NCI-H2227 (cell line): Measurements from ENCODE around the gene TAS1R2.

Experiments
- DNase-seq: peaks from one replicate; lab custom pipeline; 2025; ENCODE audit not compliant: unreplicated experiment; lab: John Stamatoyannopoulos, UW

Gene TAS1R2

GRCh38 chr1:18823438-18823837 is 36.0 kb downstream of the TAS1R2 start:
- no peak for DNase-seq

DNA sequence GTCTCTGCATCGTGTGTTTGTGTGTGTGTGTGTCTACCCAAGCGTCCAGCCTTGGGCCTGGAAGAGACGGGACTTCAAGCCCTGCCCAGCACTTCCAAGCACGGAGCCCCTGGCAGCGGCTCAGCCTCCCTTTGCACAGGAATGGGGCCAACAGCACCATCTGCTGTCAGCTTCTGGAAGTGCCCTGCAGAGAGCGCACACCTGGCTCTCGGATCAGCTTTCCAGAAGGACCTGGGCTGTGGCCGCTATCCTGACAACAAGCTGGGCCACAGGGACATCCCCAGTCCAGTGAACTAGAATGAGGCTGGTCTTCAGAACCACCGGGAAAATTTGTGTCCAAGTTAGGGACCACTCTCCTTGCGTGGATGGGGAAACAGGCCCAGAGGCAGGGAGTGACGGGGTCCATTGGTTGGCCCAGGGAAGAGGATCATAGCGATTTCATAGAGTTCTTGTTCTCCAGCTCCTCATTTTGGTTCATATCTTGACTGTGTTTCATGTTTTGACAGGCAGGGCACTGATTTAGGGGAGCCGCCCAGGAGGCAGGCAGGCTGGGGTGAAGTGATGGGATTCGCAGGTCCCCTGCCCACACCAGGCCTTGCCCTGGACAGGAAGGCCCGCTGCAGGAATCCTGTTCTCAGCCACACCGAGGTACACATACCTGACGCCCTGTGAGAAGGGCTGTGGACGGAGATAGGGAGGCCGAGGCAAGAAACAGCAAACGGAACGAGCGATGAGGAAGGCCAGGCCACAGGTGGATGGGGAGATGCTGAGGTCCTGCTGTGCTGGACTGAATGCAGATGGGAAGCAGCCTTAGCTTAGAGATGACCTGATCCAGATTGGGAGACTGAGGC is 38.4 kb downstream of the TAS1R2 start:
- peak; percentile 88 for DNase-seq

- no peak for DNase-seq
Observed at GRCh38 chr1:18819986-18820790, 39.3 kb downstream of the TAS1R2 start.

DNA sequence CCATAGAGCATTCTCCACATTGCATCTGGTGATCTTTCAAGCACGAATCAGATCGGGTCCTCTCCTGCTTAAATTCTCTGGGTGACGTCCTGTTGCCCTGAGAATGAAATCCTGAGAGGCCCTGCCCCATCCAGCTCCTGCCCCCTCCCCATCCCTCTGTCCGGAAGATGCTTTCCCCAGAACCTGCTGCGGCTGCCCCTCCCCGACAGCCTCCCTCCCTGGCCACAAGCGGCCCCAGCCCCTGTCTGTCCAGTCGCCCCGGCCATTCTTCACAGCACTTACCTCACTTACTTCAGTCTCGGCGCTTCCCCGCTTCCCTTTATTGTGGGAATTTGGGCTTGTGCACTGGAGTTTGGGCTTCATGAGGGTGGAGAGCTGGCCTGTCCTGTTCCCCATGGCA is 40.3 kb downstream of the TAS1R2 start:
- no peak for DNase-seq

GRCh38 chr1:18817795-18818435 is 41.5 kb downstream of the TAS1R2 start:
- no peak for DNase-seq

DNA sequence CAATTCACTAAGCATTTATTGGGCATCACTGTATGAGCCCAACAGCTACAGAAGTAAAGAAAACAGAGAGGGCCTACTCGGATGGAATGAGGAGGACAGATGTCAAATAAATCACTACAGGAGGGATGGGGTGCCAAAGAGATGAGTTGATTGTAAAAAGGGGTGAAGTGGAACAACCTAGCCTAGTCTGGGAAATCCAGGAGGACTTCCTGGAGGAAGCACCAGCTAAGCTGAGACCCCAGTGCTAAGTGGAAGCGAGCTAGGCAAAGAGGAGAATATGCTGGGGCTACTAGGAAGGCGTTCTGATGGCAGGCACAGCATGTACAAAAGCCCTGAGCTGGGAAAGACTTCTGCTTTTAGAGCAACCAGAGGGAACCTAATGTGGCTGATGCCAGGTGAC is 42.1 kb downstream of the TAS1R2 start:
- no peak for DNase-seq

DNA sequence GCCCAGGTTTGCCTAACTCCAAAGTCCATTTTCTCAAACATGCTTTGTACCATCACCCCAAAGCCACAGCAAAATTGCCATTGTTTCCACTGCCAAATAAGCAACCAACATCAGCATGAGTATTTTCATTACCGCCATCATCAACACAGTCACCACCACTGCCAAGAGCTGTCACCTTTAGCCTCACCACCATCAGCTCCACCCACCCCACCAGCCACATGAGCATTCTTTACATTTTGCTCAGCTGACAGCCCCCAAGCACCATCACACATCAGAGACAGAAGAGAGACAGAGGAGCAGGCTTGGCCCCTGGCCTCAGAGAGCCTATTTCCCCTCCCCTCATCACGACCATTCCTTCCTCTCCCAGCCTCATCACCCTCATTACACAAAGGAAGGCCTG is 42.7 kb downstream of the TAS1R2 start:
- no peak for DNase-seq

- DNase-seq, result no peak
Observed at GRCh38 chr1:18814874-18815531, 44.5 kb downstream of the TAS1R2 start.

GRCh38 chr1:18814425-18814824 is 45.0 kb downstream of the TAS1R2 start:
- DNase-seq, result peak; percentile 28

GRCh38 chr1:18812453-18812939 is 47.0 kb downstream of the TAS1R2 start:
- no peak for DNase-seq

DNA sequence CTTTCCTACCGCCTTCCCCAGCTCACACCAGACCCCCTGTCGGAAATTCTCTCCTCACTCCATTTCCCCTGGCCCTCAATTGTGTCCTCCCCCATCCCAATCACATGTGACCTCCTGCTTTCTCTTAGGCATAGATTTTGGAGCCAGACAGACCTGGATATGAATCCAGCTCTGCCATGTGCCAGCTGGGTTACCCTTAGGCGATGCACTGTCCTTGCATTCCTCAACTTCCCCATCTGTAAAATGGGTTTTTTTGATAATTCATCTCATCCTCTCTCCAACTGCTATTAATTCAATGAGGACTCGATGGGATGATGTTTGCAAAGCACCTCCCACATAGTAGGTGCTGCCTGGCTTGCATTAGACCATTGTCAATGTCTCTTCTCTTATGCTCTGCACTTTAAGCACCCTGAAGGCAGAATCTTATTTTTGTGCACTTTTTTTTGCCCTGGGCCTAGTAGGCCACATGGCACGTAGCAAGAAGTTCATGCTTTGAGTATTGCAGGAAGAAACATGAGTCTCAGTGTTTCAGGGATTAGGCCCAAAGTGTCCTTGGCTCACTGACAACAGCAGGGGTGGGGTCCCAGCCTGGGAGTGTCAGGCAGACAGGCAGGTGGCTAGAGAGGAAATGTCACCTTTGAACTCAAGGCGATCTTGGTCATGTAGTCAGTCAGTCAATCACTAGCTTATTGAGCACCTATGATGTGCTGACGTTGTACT is 47.6 kb downstream of the TAS1R2 start:
- no peak for DNase-seq

GRCh38 chr1:18809953-18810899 is 49.2 kb downstream of the TAS1R2 start:
- DNase-seq, result no peak

- no peak for DNase-seq
Observed at GRCh38 chr1:18808550-18808949, 50.9 kb downstream of the TAS1R2 start.

DNA sequence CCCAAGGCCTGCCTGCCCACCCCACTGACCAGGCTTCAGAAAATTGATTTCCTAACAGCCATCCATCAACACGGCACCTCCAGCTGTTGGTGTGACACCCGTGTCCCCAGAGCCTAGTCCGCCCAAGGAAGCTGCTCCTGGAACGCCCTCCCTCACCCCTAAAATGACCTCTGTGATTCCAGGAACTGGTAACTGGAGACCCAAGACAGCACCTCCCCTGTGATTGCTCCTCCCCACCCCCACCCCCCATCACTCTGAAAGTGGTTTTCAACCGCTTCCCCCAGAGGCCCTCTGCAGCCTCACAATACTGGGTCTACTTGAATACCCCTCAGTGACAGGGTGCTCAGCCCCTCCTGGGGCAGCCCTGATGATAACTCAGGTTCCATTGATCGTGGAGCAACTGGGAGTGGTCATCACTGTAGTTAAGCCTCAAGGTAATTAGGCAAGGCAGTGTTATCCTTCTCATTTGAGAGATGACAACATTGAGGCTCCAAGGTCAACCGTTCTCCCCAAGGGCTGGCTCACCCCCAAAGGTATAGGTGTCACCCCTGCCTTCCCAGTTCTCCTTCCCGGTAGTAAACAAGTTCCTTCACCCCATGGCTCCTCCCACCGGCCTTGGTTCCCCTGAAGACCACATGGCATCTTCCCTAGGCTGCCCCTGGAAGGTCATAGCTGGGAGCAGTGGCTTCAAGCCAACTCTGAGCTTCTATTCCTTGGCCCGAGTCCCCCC is 52.0 kb downstream of the TAS1R2 start:
- no peak for DNase-seq

DNA sequence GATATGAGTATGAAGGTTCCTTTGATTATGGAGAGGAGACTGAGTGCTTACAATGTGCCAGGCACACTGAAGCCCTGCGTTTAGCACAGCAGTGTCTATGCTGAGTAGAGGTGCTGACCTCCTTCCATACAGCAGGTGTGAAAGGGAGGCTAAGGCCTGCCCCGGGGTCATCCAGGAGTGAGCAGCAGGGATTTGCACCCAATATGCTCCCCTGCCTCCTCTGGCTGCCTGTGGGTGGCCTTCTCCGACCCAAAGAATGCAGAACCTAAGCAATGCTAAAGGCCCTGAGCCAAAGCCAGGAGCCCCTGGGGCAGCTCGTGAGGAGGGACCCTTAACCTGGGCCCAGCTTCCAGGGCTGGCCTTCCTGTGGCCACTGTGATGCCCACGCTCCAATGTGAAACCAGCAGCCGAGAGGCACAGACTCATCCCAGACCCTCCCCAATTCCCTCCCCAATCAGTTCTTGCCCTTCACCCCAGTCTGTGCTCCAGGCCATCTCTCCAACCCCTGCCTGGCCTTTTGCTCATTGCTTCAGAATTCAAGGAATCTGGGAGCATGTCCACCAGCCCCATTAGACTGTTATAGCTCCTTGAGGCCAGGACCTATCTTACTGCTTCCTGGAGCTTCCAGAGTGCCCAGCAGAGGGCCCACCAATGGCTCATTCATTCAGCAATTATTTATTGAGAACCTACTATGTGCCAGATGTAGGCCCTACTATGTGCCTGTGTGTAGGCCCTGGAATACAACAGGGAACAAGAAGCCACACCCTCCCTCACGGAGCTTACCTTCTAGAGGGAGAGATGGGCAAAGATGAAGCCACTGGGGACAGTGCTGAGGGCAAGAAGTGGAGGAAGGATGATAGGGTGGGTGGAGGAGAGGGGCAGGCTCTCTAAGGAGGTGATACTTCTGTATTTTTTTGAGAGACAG is 53.3 kb downstream of the TAS1R2 start:
- DNase-seq, result no peak

GRCh38 chr1:18805150-18805879 is 54.1 kb downstream of the TAS1R2 start:
- no peak for DNase-seq

DNA sequence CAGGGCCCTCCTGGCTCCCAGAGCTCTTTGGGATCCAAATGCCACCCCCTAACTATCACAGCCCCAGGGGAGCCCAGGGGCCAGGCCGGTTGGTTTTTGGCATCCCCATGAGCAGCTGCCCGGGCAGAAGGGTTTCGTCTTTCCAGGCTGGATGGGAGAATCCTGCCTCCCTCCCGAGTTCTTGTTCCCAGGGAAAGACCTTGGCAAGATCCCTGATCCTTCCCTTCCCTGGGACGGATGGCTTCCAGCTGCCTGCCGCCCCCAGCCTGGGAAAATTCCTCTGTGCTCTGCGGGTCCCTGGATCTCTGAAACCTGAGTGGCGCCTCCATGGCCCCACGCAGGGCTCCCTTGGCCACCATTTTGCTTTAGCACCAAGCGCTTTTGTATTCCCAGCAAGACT is 55.6 kb downstream of the TAS1R2 start:
- DNase-seq, result no peak
